ENCODE data around the gene SERP2.
"Not testable (repeated sequence)": the region's sequence is repeated elsewhere in the genome, so short reads cannot be mapped to it uniquely, and the experiment has no call there.

The SERP2 gene

DNA sequence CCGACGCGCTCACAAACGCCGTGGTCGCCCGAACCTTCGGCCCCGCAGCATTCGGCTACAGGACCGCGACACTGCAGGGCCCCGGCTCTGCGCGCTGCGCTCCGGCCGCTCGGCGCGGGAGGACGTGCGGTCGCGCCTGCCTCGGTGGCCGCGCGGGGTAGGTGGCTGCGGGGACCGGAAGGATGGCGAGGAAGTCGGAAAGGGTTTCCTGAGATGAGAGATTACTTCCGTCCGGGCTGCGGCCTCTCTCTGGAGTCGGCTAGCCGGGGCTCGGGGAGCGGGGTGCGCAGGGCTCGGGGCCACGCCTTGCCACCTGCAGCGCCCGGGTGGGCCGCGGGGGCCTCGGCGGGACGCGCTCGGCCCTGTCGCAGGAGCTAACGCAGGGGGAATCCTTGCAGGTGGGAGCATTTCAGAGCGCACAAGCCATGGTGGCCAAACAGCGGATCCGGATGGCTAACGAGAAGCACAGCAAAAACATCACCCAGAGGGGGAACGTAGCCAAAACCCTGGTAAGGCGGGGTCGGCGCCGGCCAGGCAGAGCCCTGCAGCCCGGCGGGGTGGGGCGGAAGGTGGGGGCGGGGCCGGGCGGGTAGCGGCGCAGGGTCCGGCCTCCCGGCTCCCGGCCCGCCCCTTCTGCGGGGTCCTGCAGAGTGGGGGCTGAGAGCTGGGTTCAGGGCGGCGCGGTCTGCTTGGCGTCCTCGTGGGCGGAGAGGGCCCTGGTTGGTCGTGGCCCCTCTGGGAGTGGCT lies at the start of gene SERP2:
Gene SERP2, plus strand, starts transcription at position 224 of the 747 bp plus-strand sequence. Its CDS starts 202 bp downstream, at position 426.
- FAIRE-seq = no peak

DNA sequence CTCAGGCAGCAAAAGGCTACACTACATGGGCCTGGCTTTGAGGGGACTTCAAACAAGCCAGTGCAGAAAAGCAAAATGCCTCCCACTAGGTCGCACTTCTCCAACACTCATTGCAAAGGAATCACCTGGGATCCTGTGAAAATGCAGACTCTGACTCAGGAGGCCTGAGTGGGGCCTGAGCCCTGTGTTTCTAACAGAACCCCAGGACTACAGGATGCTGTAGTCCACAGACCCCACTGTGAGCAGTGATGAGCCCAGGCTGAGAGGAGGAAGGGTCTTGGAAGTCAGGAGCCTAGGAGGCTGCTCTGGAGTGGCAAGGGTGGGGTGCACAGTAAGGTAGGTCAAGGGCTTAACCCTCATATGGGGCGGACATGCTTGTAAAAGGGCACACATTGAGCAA lies 46.7 kb upstream of the SERP2 start:
- no peak for FAIRE-seq

DNA sequence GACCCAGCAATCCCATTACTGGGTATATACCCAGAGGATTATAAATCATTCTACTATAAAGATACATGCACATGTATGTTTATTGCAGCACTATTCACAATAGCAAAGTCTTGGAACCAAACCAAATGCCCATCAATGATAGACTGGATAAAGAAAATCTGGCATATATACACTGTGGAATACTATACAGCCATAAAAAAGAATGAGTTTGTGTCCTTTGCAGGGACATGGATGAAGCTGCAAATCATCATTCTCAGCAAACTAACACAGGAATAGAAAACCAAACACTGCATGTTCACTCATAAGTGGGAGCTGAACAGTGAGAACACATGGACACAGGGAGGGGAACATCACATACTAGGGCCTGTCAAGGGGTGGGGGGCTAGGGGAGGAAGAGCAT lies 44.6 kb upstream of the SERP2 start:
- FAIRE-seq = not testable (repeated sequence)

DNA sequence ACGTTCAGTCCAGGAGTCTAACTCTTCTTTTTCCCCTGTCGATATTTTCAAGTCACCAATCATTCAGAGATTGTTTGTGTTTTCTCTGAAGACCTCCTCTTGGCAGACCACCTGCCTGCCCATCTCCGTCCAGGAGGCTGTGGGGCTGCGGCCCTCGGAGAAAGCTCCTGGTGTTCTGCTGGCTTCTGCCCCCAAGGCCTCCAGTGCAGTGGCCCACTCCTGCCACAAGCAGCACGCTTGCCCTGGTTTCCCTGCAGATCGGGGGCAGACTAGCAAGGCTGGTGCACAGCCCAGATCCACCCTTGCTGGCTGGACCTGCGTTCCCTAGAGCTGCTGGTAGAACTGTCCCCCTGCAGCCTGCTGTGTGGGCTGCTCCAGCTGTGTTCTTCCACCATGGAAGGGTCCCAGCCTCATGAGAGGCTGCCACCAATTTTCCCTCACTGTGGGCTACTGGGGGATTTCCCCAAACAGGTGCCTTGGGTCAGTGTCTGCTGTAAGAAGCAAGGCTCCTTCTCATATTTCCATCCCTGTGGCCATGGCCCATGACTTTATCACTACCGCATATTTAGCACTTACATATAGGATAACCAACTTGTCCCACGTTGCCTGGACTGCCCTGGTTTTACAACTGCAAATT lies 43.6 kb upstream of the SERP2 start:
- no peak for FAIRE-seq

DNA sequence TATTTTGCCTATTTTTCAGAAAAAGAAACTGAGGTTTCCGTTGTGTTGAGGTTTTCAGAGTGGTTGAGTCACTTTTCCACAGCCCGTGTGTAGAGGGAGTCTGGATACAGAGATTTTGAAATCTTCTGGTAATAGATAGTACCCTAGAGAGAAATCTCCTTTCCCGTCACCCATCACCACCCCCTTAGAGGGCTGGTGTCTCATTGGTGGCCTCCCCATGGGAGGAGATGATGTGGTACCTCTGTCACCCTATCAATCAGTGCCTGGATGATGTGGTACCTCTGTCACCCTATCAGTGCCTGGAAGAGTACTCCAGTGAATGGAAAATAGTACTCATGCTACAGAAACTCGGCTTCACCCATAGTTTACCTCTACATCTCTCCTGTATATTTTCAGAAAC lies 42.2 kb upstream of the SERP2 start:
- no peak for FAIRE-seq

DNA sequence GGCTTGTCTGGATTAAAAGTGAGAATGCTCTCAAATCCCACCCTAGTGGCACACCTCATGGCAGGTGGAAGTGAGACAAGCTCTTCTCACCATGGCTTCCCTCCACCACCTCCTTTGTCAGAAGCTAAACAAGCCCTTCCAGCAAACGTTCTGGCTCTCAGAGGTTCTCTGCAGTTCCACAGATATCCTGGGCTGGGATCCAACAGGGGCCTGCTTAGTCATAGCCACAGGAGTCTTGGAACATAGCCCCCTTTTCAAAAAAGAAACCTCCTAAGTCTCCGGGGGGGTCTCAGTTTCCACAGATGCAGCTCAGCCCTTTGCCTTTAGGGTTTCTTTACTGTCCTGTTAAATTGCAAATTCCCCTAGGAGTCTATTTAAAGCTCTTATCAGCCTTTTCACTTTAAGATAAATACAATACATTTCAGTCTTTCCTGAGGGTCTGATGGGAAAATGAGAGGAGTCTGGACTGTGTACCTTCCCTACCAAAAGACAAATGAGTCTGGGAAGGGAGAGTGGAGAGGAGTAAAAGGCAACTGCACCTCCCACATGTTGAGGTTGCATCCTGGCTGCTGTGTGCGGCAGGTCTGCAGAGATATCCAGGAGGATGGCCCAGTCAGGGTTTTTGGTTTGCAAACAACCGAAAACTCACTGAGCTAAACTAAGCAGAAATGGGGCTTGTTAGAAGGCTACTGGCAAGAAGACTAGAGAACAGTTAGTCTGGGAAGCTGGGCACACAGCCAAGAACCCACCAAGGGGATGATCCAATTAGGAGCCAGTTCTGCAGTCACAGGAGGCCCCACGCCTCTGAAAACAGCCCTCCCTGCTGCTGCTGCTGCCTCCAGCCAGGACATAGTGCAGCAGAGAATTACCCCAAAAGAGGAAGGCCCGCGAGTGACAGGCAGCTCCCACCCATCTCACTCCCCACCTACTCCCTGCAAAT lies 41.4 kb upstream of the SERP2 start:
- FAIRE-seq = no peak

DNA sequence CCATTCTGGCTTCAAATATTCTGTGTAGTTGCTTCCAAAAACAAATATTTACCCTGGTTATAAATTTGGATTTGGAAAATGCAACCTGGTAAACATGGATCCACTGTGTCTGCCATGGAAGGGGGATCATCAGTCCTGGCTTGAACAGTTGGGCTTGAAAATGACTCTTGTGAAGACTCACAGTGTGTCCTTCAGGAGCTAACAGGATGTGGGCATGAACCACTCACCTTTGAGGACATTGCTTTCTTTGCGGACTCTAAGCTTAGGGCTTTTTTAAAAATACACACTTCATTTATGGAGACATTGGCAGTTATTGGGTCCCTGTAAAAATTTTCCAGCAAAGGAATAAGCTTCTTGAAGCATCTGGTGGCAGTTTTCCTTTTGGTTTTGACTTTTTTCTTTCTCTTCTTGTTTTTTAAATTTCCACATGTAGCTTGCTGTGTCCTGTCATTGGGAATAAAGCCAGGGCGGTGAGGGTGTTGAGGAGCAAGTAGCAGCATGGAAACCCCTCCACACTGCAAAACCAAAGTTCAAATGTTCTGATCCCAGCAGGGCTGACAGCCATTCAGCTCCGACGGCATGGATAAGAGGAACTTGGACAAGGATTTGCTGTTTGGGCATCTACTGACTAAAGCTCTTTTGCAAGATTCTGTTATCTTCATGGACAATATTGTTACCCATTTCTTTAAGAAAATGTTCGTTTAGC lies 39.5 kb upstream of the SERP2 start:
- FAIRE-seq = no peak

DNA sequence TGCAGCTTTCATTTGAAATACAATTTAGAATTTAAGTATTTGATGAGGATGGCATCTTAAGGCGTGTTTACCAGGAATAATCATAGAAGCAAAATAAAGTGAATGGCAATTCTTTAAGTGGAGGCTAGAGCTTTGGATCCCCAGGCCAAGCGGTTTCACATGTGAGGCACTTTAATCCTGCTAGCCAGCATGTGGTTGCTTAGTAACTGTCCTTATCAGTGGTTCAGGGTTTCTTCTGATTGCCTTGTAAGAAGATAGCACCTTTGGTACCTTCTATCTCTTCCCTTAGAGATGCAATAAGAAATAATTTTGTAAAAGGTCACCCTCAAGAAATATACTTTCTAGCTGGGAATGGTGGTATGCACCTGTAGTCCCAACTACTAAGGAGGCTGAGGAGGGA lies 38.9 kb upstream of the SERP2 start:
- no peak for FAIRE-seq

DNA sequence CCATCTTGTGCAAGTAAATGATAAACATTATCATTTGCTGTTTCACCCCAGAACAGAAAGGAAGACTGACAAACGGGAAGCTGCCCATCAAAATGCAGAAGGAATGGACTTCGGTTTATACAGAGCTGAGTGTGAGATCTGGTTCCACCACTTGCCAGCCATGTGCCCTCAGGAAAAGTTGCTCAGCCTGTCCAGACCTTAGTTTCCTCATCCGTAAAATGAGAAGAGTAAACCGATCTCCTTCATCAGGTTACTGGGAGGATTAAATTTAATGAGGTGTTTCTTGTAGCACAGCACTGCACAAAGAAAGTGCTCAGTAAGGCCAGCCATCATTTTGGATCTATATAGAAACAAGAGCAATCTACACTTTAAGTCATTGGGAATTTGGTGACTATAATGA lies 36.7 kb upstream of the SERP2 start:
- no peak for FAIRE-seq

DNA sequence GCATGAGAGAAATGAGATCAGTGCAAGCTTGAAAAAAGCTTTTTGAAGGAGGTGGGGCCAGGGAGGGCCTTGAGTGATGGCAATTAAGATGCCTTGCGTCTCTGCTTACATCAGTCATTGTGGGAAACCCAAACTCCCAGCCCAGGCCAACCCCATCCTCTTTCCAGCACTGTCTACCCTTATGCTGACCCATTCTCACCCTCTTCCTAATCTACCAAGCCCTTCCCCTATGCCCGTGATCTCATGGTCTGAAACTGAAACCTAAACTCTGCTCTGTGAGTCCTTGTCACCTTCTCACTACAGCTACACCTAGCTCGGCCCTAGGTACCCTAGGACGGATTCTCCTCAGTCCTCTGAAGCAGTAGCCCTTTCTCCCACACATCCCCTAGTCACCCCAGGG lies 36.0 kb upstream of the SERP2 start:
- FAIRE-seq = no peak

DNA sequence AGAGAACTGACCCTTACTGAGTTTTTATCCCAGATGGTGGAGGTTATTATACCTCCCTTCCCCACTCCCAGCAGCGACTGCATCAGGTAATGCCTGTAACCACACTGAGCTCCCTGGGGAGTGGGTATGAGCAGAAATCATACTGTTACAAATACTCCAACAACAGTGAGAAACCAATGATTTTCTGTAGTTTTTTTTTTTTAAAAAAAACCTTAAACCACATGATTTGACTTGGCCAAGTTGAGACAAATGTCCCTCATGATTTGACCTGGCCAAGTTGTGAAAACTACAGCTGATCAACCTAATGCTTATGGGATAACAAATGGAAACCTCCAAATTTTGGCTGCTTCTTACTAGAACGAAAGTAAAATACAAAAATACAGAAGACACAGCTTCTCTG lies 33.1 kb upstream of the SERP2 start:
- FAIRE-seq = no peak

DNA sequence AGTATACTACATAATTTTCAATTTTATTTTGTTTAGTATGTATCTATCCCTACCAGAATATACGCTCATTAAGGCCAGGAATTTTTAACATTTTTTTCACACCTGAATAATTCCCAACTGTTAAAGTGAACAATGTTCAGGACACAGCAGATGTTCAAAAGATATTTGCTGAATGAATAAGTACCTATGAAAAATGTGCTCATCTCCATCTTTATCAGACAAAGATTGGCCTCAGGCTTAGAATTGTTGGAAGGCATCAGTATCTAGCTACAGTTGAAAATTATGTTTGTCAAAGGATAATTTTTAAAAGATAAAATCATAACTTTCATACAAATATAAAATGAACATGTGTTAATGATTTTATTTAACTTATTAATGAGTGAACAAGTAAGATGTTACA lies 30.9 kb upstream of the SERP2 start:
- no peak for FAIRE-seq

DNA sequence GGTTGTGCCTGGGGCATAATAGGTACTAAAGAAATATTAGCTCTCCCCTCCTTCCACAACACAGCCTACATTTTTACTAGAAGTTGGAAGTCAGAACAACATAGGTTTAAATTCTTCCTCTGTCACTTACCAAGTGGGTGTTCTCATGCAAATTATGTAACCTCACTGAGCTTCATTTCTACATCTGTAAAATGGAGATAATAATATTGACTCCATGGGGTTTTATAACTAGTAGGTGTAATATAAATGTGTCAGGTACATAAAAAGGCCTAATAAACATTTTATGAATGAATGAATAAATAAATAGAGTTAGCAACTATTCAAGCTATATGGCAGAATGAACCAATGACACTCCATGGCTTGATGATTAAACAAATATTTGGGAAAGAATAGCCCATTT lies 27.1 kb upstream of the SERP2 start:
- FAIRE-seq = no peak

DNA sequence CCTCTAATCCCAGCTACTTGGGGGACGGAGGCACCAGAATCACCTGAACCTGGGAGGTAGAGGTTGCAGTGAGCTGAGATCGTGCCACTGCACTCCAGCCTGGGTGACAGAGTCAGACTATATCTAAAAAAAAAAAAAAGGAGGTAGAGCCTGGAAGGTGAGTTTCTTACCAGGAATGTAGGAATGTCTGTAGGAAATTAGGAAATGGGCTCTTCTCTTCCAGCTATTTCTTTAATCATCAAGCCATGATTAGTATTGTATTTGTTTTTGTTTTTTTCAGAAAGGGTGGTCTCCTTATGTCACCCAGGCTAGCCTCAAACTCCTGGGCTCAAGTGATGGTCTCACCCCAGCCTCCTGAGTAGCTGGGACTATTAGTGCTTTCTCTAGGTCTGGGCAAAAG lies 26.3 kb upstream of the SERP2 start:
- FAIRE-seq = no peak

DNA sequence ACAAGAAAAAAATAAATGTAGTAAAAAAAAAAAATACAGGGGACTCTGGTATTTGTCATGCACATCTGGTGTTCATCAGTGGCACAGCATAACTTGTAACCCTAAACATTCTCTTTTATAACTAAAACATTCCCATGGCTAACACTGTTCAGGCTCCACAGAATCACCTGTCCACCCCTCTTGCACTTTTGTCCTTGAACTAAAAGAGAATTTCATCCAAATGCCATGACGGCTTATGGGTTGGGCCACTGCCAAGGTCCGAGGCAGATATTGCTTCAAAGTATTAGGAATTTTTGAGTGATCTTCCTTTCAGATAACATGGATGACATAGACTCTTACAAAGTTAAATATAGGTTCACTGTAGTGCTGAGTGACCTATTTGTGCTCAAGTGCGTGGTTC lies 25.7 kb upstream of the SERP2 start:
- no peak for FAIRE-seq

DNA sequence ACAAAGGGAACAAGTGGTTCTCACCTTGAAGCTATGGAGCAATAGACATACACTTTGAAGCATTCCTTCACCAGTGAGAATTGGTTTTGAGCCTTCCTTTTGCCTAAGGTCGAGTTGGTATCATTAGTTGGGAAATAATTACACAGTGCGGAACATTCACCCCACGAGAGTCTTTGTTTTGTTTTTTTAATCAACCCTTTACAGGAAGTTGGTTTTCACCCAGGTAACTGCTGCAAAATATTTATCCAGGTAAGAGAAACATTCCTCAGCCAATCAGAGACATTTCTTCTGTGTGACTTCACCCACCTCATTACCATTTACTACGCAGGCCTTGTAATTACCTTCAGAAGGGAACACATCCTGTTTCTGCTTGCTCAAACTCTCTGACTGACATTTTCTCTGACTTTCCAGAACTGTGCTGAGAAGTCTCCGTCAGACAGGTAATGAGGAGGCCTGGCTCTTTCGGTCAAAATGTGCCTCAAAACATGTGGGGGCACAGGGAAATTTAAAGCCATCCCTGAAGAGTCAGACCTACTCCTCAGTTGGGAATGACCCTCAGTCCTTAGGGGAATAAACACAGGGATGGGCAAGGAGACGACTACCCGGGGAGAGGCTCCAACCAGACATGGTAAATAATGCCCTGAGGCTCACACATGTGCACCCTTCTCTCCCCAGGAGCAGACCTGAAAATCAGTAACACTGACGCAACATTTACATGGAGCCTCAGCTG lies 22.7 kb upstream of the SERP2 start:
- no peak for FAIRE-seq

DNA sequence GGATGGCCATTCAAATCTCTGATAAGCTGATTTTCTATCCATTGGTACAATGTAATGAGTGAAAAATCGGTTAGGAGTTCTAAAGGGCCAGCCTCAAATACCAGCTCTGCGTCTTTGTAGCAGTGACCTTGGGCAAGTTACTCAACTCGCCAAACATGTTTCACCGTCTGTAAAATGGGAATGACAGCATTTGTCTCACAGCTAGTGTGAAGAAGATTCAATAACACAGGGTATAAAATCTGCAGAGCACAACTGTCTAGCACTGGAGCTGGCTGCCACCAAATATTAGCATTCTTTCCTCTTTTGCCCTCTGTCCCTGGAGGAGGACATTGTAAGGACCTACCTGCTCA lies 22.1 kb upstream of the SERP2 start:
- no peak for FAIRE-seq

DNA sequence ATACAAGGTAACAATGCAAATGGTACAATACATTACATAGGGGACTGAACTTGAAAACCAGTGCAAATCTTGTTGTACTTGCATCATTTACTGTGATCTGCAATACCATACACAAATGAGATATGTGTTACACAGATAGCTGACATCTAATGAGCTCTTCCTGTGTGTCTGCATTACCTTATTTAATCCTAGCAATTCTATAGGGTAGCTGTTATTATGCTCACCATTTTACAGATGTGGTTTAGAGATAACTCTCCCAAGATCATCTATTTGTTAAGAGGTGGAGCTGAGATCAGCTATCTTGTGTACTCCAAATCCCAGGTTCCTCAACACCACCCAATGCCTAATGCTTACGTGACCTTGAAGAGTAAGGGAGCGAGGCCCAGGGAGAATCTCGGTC lies 21.4 kb upstream of the SERP2 start:
- FAIRE-seq = no peak

DNA sequence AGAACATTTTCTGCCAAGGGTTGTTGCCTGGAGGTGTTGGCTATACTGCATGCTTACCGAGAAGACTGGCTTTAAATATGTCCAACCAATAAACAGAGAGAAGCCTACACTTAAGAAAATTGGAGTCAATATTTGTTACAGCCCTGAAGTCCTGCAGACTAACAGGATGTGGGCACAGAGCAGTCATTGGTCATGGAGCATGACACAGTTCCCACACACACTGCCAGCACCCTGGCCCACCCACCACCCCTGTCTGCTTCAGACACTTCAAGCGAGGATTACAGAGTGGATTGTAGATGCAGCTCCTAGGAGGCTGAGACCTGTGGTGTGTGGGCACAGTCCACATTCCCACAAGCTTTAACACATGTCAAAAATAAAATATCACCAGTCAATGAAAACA lies 21.0 kb upstream of the SERP2 start:
- FAIRE-seq = no peak

DNA sequence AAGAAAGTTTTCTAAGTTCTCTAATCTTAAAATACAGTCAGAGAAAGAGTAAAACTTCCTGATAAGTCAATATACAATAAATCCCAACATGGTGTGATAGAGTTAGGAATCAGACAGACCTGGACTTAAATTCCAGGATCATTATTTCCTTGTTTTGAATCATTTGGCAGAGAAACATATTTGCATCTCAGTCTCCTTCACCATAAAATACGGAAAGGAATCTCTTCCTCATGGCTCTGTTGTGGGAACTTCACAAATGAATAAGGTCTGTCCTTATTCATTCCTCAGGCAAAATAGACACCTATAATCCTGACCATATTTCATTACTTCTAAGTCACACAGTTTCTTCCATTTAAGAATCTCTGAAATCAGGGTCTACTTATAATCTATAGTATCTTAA lies 19.3 kb upstream of the SERP2 start:
- FAIRE-seq = no peak

DNA sequence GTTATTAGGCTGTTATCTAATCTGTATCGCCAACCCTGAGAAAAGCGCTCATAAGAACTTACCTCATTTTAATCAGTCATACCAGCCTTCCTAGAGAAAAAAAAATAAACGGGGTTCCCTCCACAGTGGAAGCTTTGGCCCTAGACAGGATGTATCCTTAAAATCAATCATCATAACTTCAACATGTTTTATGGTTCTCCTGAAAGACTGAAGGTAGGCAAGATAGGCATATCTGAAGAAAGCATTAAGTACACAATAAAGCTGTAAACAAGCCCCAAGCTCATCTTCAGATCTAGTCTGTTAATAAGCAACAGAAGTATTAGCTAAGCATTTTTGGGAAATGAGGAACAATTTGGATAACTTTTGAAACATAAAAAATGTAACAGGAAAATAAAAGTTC lies 18.7 kb upstream of the SERP2 start:
- FAIRE-seq = no peak

DNA sequence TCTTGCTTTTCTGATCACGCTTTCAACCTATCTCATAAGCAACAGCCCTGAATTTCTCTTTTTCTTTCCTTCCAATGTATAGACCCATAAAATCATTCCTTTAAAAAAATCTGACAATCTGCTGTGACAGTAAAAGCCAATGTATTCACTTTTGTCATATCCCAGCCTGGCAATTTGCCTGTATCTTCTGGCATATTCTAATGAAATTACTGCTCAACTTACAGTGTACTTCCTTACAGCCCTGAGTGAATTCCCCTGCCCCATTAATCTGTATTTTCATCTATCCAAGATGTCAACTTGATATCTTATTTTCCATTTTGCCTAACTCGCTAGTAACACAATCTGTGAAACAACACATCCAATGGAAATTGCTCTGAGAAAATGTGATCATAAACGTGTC lies 18.0 kb upstream of the SERP2 start:
- no peak for FAIRE-seq

DNA sequence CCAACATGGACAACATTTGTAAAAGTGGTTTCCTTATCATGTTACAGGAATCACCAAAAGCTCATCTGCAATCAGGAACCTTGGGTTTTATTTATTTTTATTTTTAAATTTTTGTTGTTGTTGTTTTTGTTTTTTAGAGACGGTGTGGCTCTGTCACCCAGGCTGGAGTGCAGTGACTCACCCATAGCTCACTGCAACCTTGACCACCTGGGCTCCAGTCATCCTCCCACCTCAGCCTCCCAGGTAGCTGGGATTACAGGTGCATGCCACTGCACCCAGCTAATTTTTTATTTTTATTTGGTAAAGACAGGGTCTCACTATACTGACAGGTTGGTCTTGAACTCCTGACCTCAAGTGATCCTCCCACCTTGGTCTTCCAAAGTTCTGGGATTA lies 13.6 kb upstream of the SERP2 start:
- FAIRE-seq = no peak

Measured in G401.6 (cell line).